Femur (tissue), 1 donor: ENCODE measurements around the gene CST7.
"Not testable (repeated sequence)": the region's sequence is repeated elsewhere in the genome, so short reads cannot be mapped to it uniquely, and the experiment has no call there.

Experiments
- DNase-seq: peaks from one replicate; pipeline ENCODE4 v3.0.0-alpha.2; 2017

The CST7 gene

GRCh38 chr20:24987873-24988835, 39.1 kb downstream of the CST7 start:
- DNase-seq = no peak

- peak; percentile 17 for DNase-seq
These were observed 40.1 kb downstream of the CST7 start for GRCh38 chr20:24989162-24989561.

GRCh38 chr20:24990810-24991252, 41.8 kb downstream of the CST7 start:
- DNase-seq = no peak

- DNase-seq = no peak
These were observed 42.9 kb downstream of the CST7 start for GRCh38 chr20:24991897-24992486.

GRCh38 chr20:24992487-24993205, 43.6 kb downstream of the CST7 start, which contains the start of gene APMAP:
TSS of gene APMAP (minus strand) at chr20:24992751. CDS start at chr20:24992688, 63 bp downstream.
- DNase-seq = peak; percentile 97

GRCh38 chr20:24993337-24994185, 44.5 kb downstream of the CST7 start:
- DNase-seq = peak; percentile 11

GRCh38 chr20:24994186-24994465, 45.1 kb downstream of the CST7 start:
- DNase-seq = no peak

GRCh38 chr20:24994470-24995368, 45.6 kb downstream of the CST7 start:
- peak; percentile 89 for DNase-seq

GRCh38 chr20:24995741-24996448, 46.8 kb downstream of the CST7 start:
- DNase-seq = peak; percentile 9

GRCh38 chr20:24996449-24997377, 47.6 kb downstream of the CST7 start:
- peak; percentile 13 for DNase-seq

GRCh38 chr20:24998121-24998520, 49.1 kb downstream of the CST7 start:
- peak; percentile 9 for DNase-seq

- DNase-seq = peak; percentile 7
These were observed 49.8 kb downstream of the CST7 start for GRCh38 chr20:24998631-24999445.

GRCh38 chr20:24999568-24999967, 50.5 kb downstream of the CST7 start:
- no peak for DNase-seq

- no peak for DNase-seq
These were observed 51.3 kb downstream of the CST7 start for GRCh38 chr20:25000268-25000801.

GRCh38 chr20:25001323-25001722, 52.3 kb downstream of the CST7 start:
- DNase-seq = not testable (repeated sequence)

GRCh38 chr20:25003002-25003401, 53.9 kb downstream of the CST7 start:
- no peak for DNase-seq

- DNase-seq = peak; percentile 15
These were observed 56.2 kb downstream of the CST7 start for GRCh38 chr20:25005220-25005619.

GRCh38 chr20:25005661-25006060, 56.6 kb downstream of the CST7 start:
- no peak for DNase-seq
